Sigmoid colon (tissue), 4 donors: ENCODE measurements around the gene NLN.
"Not testable (repeated sequence)": the region's sequence is repeated elsewhere in the genome, so short reads cannot be mapped to it uniquely, and the experiment has no call there.

Source experiments
- CTCF ChIP-seq, 4 experiments: fragments of 450-650 bp in 3 of 4; fragments of 200-600 bp in 1 of 4; IDR thresholded peaks; one replicate each; pipeline ENCODE4 v1.5.1; 2016 to 2019; ENCODE audit warnings: antibody characterized with exemption in 4 of 4, mild to moderate bottlenecking in 3 of 4, moderate library complexity in 2 of 4
- POLR2AphosphoS5 ChIP-seq, 4 donors: sonication (generic); formaldehyde crosslinking; IDR thresholded peaks; one replicate each; pipeline ENCODE4 v1.6.1; 2017; ENCODE audit warnings: antibody characterized with exemption in 4 of 4

- not testable (repeated sequence) for TF ChIP-seq CTCF, POLR2AphosphoS5 (IDR thresholded peaks at IDR 0.05)
Measured at GRCh38 chr5:65807494-65807893, 85.5 kb downstream of the NLN start.
